NT2/D1 (cell line): ENCODE measurements around the gene ZNF391.

ENCODE experiments used
- SUZ12 ChIP-seq: IDR thresholded peaks from 2 replicates; pipeline ENCODE4 v1.6.1; 2011; ENCODE audit not compliant: insufficient read length, insufficient read depth; ENCODE audit errors: extremely low read depth
- YY1 ChIP-seq: IDR thresholded peaks from 2 replicates; pipeline ENCODE4 v1.6.1; 2011; ENCODE audit not compliant: insufficient read length, insufficient read depth
- ZNF274 ChIP-seq: IDR thresholded peaks from 2 replicates; pipeline ENCODE4 v1.6.1; 2011; ENCODE audit warnings: mild to moderate bottlenecking, low read depth, low read length

DNA sequence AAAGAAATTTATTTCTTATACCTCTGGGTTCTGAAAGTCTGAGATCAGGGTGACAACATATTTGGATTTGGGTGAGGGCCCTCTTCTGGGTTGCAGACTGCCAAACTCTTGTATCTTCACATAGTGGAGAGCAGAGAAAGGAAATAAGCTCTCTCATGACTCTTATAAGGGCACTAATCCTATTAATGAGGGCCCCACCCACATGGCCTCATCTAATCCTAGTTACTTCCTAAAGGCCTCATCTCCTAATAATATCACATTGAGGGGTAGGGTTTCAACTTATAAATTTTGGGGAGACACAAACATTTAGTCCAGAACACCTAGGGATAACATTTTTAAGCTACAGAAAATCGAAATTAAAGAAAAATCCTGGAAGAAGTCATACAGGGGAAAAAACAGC lies 5.1 kb upstream of the ZNF391 start:
- TF ChIP-seq SUZ12 (no peak), ZNF274 (no peak), YY1 (no peak)
